GM18505 (cell line): Measurements from ENCODE around the gene ARSG.

Source experiments
- ATAC-seq: cut with Tn5 transposase; IDR thresholded peaks from one replicate; pipeline ENCODE4 v1.9.1; 2021; ENCODE audit not compliant: unreplicated experiment
- POLR2A ChIP-seq: IDR thresholded peaks from 4 replicates; pipeline ENCODE4 v1.6.1; 2011; ENCODE audit warnings: borderline replicate concordance; ENCODE audit not compliant: insufficient read depth, insufficient read length; ENCODE audit errors: extremely low read depth

Gene ARSG

DNA sequence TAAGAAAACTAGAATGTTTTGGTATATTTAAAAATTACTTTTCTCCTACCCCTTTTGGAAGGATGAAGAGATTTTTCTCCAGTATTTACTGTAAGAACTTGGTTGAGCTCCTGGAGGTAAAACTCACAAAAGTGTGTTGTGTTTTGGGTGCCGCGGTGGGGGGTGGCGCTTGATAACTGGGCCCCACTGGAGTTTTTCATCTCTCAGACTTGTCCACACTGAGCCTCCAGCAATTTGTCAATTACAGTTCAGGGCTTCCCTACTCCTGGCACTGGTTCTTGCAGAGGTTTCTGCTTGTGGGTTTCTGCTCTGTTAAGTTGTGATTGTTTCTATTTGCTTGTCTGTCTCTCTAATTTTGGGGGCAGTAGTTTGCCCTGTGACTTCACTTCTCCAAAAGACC, 126.0 kb downstream of the ARSG start:
- no peak for ATAC-seq
- TF ChIP-seq POLR2A: no peak

DNA sequence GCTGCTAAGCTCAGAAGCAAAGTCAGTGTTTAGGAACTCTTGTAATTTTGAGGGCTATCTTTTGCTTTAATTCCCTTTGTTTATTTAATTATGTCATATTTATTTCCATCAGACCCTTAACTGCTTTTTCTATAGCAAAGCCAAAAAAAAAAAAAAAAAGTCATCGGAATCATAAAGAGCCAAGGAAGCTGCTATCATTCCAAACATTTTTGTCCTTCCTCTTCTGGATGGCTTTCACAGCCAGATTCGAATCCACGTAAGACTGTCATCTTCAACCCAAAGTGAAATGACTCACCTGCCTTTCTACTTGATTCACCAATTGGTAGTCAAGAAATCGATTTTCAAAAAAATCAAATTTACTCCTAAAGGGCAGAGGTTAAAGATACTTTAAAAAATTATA, 127.6 kb downstream of the ARSG start:
- no peak for TF ChIP-seq POLR2A
- no peak for ATAC-seq

DNA sequence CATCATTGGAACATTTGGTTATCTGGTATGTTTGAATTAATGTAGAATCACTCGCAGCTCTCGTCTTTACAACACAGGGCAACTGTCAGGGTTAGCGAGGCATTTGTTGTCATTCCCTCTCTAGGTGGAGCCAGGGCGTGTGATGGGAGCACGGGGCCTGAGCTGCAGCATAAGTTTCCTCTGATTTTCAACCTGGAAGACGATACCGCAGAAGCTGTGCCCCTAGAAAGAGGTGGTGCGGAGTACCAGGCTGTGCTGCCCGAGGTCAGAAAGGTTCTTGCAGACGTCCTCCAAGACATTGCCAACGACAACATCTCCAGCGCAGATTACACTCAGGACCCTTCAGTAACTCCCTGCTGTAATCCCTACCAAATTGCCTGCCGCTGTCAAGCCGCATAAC, 128.8 kb downstream of the ARSG start:
- no peak for TF ChIP-seq POLR2A

DNA sequence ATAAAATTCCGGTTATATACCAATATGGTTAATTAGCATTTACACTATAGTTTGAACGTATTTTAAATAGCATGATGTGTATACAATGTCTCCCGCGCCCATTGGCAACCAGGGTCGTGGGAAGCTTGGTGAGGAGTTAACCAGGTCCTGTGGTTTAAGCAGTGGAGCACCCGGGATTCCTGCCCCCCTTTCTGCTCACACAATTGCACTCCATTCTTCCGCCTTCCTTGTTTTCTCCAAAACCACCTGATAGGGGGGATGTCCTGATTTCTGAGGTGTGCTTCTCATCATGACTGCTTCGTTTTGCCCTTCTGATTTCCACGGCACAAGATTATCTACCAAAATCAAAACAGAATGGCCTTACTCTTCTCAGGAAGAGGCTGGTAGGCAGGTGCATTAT, 130.2 kb downstream of the ARSG start:
- no peak for TF ChIP-seq POLR2A
- no peak for ATAC-seq

More for the DNA sequence above, 128.8 kb downstream of the ARSG start:
- no peak for ATAC-seq

DNA sequence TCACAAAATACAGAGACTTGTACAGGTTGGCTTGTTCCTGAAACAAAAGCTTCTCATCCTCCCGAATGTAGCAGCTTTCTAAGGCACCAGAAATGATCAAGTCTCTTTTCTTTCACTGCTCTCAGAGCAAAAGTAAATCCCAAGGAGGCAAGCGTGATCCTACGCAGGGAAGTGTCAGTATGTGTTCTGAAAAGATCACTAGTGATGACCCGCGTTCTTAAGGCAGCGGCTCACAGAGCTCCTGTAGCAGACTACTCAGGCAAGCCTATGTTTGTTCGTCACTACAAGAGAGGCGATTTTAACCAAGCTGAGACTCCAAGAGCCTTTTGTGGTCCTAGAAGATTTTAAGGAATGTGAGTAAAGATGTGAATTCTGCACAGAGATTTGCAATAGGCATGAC, 131.5 kb downstream of the ARSG start:
- TF ChIP-seq POLR2A: no peak
- ATAC-seq: no peak

DNA sequence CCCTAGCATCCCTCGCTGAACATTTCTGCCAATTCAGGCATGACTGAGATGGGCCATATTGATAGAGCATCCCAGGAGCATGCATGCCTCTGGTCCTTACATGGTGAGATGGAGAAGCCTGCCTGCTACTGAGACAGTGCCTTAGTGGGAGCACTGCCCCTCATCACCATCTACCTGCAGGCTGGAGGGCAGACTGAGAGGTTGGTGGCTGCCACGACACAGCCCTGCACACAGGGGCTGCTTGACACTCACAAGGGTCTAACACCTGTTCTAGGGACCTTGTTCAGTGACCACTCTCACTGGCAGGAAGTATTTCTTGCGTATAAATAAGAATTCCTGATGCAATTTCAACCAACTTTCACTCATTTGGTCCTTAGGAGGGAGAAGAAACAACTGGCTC, 132.0 kb downstream of the ARSG start:
- ATAC-seq: no peak
- no peak for TF ChIP-seq POLR2A

DNA sequence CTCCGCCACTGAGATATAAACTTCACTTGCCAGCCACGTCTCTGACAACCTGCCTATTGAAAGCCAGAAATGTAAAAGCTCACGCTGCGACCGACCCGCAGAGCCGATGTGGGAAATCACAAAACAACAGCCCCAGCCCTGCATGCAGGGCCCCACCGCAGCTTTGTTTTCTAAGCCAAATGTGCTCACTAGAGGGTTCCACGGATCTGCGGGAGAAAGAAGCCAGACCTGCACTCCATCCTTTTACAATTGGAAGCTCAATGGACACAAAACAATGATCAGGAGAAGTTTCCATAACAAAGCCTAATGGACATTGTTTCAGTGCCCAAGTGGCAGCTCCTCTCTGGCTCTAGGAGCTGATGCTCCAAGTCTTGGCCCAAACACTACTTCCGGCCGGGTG, 132.9 kb downstream of the ARSG start:
- no peak for ATAC-seq
- TF ChIP-seq POLR2A: no peak

DNA sequence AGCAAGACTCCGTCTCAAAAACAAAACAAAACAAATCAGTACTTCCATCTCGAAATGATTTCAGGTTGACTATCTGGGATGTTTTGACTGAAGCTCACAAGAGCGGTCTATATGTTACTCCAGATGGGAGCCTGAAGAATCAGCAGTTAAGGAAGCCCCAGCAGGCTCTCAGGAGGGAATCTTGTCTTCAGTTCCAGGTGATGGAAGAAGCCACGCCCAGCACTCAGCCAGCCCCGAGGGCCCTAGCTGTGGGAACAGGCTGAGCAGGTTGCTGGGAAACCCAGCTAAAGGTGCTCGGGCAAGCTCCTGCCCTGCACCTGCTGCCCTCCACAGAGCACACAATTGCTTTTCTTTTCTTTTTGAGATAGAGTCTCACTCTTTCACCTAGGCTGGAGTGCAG, 133.6 kb downstream of the ARSG start:
- TF ChIP-seq POLR2A: no peak
- ATAC-seq: no peak

DNA sequence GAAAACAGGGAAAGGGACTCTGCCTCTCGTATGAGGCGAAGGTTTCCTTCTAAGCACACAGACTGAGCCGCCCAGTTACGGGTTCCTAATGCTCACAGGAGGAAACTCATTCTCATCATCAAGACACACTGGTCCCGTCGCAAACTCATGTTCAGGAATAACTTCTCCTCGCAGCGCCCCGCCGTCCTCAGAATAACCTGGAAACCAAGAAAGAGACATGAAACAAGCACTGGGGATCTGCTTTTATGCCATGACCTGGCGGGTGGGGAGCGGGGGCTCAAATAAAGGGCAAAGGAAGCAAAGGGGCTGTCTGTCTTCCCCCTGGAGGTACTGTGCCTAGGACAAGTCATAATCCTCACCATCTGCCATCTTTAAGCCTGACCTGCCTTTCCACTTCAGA, 134.7 kb downstream of the ARSG start:
- ATAC-seq: no peak
- no peak for TF ChIP-seq POLR2A

DNA sequence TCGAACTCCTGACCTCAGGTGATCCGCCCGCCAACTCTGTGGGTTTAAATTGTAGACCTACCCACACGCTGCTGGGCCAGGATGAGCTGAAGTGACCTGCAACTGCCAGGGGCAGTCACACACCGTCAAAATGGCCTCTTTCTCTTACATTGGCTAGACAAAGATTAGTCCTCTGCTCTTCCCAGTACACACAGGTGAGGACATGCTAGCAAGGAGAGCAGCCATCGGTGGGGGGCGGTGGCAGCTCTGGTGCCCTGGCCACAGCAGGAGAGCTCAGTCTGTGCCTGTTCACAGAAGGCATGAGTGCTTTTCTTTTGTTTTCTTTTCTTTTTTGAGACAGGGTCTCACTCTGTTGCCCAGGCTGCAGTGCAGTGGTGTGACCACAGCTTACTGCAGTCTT, 136.3 kb downstream of the ARSG start:
- no peak for ATAC-seq
- TF ChIP-seq POLR2A: no peak

DNA sequence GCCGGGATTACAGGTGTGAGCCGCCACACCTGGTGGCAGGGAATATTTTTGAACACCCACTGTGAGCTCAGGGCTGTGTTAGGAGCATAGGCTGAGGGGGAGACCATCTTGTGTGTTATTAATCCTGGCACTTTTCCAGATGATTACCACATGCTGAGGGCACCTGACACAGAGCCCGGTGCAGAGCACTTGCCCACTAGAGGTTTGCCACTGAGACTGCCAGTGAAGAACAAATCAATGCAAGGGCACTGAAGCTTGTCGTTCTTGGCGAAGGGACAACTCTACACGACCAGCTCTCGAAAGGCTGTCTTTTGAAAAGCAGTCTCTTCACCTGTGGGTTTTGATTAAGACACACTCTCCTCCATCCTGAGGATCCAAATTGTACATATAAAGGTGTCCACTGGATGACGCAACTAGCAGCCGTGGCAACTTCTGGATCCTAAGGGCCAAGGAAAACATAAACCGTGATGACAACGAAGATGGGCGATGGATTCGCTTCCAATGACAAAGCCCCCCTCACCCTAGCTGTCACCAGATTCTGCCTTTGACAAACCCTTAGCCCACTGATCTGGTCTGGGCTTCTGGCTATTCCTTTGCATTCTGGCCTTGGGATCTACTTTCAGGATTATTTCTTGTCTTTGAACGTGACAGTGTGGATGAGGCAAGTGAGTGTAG, 137.3 kb downstream of the ARSG start:
- ATAC-seq: no peak
- no peak for TF ChIP-seq POLR2A

DNA sequence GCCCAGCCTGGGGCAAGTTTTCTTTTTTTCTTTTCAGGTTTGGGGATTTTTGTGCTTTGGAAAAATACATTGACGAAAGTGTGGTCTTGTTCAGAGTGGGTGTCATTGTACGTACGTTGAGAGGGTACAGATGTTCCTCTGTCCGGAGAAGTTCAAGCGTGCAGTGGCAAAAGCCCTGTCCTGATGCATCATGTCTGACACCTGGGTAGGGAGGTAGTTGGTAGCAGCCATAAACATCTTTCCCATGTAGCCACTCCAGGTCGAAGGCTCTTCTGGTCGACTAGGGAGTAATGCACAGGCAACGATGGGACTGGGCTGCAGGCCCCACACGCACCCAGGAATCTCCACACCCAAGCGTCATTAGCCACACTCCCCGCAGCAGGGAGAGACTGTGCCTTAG, 138.6 kb downstream of the ARSG start:
- ATAC-seq: no peak
- TF ChIP-seq POLR2A: no peak

DNA sequence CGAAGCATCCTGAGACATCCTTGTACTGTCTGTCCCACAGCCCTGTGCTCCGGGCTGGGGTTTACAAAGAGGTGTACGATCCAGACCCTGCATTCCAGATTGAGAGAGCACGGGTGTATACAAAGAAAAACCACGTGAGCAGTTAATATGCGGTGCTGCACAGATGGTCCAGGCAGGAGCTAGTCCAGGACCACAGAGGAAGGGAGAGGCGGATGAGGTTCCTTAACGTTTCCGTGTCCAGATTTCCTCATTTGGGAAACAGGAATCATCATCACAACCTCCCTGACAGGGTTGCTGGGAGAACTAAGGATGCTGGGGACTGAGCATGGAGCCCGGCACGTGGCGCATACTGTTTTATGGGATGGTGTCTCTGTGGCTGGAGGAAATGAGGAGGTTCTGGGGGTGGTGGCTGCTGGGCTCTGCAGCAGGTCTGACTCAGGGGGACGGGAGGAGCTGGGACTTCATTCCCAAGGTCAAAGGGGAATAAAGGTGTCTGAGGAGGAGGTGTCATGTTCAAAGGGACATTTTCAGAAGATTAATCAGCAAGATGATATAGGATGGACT, 139.8 kb downstream of the ARSG start:
- TF ChIP-seq POLR2A: no peak
- ATAC-seq: no peak

DNA sequence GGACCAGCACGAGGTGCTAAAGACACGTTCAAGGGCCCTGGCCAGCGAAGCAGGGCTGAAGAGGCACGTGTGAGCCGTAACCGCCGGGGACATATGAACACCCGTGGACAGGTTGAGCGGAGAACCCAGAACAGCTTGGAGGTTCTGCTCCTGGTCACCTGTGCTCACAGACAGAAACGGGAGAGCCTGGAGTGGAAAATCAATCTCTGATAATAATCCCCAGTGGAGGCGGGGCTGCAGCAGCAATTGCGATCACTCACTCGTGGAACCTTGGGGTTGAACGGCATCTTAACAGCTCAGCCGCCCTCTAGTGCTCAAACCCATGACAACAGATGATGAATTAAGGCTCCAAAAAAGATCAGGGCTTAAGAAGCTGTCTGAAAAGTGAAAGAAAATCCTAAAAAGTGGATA, 140.4 kb downstream of the ARSG start:
- TF ChIP-seq POLR2A: no peak

More for the DNA sequence above, 140.4 kb downstream of the ARSG start:
- ATAC-seq: no peak
